Spleen (tissue), 3 donors: ENCODE measurements around the gene DNM2.

Experiments used
- POLR2A ChIP-seq, 3 donors: fragments of 450-650 bp; IDR thresholded peaks; one replicate each; pipeline ENCODE4 v1.5.1; 2017; ENCODE audit warnings: antibody characterized with exemption in 3 of 3, mild to moderate bottlenecking in 1 of 3
- POLR2AphosphoS5 ChIP-seq, 3 donors: sonication (generic); formaldehyde crosslinking; IDR thresholded peaks; one replicate each; pipeline ENCODE4 v1.5.1; 2017; ENCODE audit warnings: antibody characterized with exemption in 3 of 3

DNA sequence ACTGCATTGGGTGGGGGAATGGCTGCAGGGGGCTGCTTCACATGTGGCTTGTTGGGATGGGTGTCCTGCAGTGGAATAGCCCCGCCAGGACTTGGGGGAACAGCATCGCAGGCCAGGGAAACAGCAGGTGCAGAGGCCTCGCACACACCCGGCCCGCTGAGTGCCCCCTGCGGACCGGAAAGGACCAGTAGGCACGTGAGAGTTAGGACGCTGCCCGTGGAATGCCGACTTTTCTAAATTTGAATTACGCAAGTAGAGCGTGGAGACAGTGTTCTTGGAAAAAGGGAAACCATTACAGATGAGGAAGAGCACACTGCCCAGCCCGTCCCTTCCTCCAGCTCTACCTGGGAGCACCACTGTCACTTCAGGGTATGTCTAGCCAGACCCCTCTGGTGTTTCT, 11.5 kb downstream of the DNM2 start:
- TF ChIP-seq POLR2AphosphoS5 (IDR thresholded peaks at IDR 0.05) = peak in 2 of 3 donors; percentile 22 to 56
- no peak for TF ChIP-seq POLR2A (IDR thresholded peaks at IDR 0.05)
